GM21576 (cell line): ENCODE results near the gene HES4.
A peak's percentile ranks its signal among the peaks of the same experiment; 100 is the strongest.
"Not testable (repeated sequence)": the region's sequence is repeated elsewhere in the genome, so short reads cannot be mapped to it uniquely, and the experiment has no call there.

Source experiments
- ATAC-seq: cut with Tn5 transposase; IDR thresholded peaks from one replicate; pipeline ENCODE4 v1.9.1; 2021; ENCODE audit warnings: mild to moderate bottlenecking, moderate library complexity; ENCODE audit not compliant: unreplicated experiment

The HES4 gene

GRCh38 chr1:1033731-1034438 lies 34.0 kb upstream of the HES4 start:
- ATAC-seq: no peak

- peak; percentile 76 for ATAC-seq
Measured at GRCh38 chr1:1033009-1033587, 33.2 kb upstream of the HES4 start.

- peak; percentile 4 for ATAC-seq
Measured at GRCh38 chr1:1032424-1032823, 32.5 kb upstream of the HES4 start.

- no peak for ATAC-seq
Measured at GRCh38 chr1:1031659-1032235, 31.9 kb upstream of the HES4 start.

- ATAC-seq: not testable (repeated sequence)
Measured at GRCh38 chr1:1030867-1031658, 31.2 kb upstream of the HES4 start.

- no peak for ATAC-seq
Measured at GRCh38 chr1:1027791-1028190, 27.9 kb upstream of the HES4 start.

GRCh38 chr1:1026599-1027413 lies 26.9 kb upstream of the HES4 start:
- ATAC-seq: no peak

- ATAC-seq: no peak
Measured at GRCh38 chr1:1025730-1026129, 25.8 kb upstream of the HES4 start.

GRCh38 chr1:1024771-1025699 lies 25.1 kb upstream of the HES4 start:
- ATAC-seq: no peak

GRCh38 chr1:1024149-1024770 lies 24.4 kb upstream of the HES4 start:
- ATAC-seq: no peak

- no peak for ATAC-seq
Measured at GRCh38 chr1:1023700-1024099, 23.8 kb upstream of the HES4 start.

GRCh38 chr1:1022302-1023009 lies 22.6 kb upstream of the HES4 start:
- ATAC-seq: no peak

GRCh38 chr1:1021920-1022259 lies 22.0 kb upstream of the HES4 start:
- ATAC-seq: no peak

GRCh38 chr1:1021010-1021919 lies 21.4 kb upstream of the HES4 start:
- no peak for ATAC-seq

GRCh38 chr1:1020415-1021009 lies 20.6 kb upstream of the HES4 start:
- peak; percentile 11 for ATAC-seq

GRCh38 chr1:1020000-1020404 lies 20.1 kb upstream of the HES4 start, which contains the start of gene AGRN:
Gene AGRN, plus strand, starts transcription at chr1:1020120. Its CDS starts 53 bp downstream, at chr1:1020173.
- ATAC-seq: peak; percentile 22
